Activated naive CD8-positive, alpha-beta T cell treated with anti-CD3 and anti-CD28 coated beads, Interleukin-2, amount 50 U/mL, for 16 hours (primary cell): ENCODE measurements around the gene PEX19.

Experiments
- DNase-seq: peaks from one replicate; pipeline ENCODE4 v3.0.0-alpha.2; 2020; ENCODE audit warnings: low read depth, low spot score

Gene PEX19

DNA sequence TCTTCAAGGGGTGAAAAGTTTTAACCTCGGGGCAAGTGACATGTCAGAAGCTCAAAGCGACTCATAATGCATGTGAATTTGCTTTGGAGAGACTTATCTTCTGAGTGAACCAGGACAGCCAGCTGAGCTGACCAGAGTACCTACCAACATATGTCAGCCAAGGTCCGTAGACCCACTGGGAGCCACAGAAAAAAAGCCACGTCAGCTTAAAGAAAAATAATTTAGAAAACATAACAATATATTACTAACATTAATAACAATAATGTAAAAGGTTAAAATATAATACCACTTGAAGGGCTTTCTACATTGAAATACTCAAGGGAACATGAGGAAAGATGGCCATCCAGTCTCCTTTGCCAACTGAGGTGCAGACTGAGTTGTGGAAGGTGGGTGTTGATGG is 6.9 kb downstream of the PEX19 start:
- DNase-seq = no peak

DNA sequence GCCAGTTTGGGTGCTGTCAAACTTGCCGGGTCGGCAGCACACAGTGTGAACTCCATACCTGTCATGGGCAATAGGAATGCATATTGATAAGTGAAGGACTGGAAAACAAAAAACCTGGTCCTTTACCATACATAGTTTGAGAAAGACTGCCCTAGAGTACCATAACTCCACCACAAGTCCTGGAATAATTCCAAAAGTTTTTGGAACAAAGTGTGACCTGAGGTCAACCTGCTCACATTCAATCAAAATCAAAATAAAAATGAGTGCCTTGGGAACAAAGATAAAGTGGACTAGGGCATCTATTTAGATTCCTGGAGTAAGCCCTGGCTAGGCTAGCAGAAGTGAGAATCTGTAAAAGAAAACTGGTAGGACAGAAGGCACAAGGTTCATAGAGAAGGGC is 7.6 kb downstream of the PEX19 start:
- no peak for DNase-seq

DNA sequence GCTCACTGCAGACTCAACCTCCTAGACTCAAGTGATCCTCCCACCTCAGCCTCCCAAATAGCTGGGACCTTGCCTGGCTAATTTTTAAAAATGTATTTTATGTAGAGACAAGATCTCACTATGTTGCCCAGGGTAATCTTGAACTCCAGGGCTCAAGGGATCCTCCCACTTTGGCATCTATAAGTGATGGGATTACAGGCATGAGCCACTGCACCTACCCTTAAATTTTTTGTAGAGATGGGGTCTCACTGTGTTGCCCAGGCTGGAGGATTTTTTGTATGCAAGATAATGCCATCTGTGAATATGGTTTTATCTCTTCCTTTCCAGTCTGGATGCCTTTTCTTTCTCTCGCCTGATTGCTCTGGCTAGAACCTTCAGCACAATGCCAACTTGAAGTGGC is 13.9 kb downstream of the PEX19 start:
- DNase-seq = no peak

DNA sequence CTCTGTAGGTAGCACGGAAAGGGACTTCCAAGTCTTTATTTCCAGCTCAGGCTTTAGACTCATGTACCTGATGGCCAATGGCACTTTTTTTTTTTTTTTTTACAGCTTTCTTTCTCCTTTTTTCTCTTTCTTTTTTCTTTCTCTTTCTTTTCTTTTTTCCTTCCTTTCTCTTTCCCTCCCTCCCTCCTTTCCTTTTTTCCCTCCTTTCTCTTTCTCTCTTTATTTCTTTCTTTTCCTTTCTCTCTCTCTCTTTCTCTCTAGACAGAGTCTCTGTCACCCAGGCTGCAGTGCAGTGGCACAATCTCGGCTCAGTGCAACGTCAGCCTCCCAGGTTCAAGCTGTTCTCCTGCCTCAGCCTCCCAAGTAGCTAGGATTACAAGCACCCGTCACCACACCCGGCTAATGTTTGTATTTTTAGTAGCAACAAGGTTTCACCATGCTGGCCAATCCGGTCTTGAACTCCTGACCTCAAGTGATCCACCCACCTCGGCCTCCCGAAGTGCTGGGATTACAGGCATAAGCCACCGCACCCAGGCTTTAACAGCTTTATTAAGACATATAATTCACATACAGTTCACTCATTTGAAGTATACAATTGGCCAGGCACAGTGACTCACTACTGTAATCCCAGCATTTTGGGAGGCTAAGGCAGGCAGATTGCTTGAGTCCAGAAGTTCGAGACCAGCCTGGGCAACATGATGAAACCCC is 17.5 kb downstream of the PEX19 start:
- no peak for DNase-seq

DNA sequence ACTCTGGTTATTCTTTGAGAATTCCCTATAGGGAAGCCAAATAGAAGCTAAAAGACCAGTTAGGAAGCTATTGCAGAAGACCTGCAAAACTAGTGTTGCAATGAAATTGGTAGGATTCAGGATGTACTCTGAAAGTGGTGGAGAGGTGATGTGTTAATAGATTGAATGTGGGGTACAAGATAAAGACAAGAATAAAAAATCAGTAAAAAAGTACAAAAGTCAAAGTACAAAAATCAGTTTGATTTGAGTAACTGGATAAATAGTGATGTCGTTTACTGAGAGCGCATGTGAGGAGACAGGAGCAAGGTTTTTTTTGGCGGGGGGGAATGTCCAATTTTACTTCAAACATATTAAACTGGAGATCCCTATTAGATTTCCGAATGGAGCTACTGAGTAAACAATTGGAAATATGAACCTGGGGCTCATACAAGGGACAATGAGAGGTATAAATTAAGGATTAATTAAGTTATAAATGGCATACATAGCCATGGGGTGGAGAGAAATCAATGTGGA is 20.1 kb downstream of the PEX19 start:
- no peak for DNase-seq

DNA sequence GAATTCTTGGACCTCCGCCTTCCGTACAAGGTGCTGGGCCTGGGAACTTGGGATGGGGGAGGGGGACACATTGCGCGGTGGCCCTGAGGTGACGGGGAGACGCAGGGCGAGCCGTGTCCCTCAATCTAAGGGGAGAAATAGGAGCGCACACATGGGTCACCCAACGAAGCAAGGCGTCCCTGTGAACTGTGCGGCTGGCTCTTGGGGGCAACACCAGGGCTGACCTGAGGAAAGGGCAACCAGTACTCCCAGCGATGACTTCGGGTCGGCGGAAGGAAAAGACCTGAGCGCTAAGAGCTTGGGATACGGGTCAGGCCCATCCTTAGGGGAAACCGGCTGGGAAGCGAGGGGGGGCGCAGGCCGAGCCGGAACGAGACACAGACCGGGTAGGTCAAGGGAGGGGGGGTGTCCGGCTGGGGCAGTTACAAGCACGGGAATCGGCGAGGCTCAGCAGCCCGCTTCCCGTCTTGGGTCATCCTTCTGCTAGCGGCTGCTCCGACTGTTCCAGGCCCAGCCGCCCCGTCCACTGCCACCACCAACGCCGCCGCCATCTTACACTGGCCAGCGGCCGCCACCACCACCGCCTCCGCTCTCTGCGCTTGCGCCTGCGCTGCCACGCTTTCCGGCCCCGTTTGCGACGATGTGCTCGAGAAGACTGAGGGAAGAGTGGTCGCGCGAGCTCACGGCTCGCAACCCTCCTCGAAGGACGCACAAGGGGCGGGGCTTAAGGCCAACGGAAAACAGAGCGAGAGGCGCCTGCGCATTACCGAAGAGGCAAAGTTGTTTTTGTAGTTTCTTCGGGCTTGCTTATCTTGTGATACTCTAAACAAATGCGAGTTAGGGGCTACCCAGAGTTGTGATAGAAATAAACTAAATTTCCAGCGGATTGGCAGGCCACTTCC is 22.8 kb downstream of the PEX19 start, which contains the start of gene DCAF8:
DCAF8 (minus strand) TSS at position 657 of the 902 bp plus-strand sequence. CDS start 18,541 bp downstream, outside the sequence.
- DNase-seq = peak; percentile 95

DNA sequence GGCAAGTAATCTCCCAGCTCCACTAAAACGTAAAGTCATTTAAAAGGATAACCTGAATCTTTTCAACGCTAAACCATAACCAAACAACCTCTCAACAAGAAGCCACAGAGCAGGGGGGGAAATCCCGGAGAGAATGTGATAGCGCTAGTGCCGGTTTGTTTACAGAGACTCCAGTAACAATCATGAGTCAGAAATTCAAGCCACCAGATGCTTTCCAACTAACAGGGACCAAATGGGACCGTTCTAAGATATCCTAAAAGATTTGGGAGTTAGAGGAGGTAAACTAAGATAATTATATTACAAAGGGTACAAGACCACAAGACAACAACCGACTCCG is 23.4 kb downstream of the PEX19 start:
- DNase-seq = peak; percentile 45

DNA sequence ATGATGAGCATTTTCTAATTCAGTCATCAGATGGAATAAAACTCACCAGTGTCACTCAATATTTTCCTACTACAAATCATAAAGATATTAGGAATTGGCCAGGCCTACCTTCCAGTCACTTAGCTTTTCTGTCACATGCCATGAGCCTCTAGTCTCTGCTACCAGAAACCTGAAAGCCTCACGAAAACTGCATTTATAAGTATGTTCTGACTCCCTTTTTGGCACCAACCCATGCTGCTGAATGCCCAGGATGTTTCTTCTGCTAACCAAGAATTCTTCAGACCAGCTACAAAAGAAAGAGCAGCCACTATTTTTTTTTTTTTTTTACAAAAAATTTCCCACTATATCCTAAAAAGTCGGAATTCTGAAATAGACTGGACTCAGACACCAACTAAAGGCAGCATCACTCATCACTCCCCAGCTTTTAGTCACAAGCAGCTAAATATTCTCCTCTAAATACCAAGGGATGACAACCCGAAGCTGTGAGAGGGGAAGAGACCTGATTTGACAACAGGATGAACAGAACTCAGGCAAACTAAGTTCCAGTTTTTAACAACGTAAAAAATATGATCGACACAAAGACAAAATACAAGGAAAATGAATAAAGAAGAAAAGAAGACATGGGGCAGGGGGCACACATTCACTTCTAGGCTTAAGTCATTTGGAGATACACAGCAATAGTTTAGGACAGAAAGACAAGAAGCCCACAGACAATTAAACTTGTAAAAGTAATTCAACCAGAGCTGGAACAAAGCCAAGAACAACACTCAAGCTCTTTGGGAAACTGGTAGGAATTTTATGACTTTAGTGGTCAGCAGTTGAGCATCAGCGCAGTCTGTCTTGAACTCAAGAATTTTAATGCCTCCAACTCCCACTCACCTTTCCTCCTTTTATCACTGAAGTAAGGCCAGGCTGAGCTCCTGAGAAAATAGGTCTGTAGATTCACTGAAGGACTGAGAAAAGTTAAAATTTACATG is 24.2 kb downstream of the PEX19 start:
- DNase-seq = no peak

DNA sequence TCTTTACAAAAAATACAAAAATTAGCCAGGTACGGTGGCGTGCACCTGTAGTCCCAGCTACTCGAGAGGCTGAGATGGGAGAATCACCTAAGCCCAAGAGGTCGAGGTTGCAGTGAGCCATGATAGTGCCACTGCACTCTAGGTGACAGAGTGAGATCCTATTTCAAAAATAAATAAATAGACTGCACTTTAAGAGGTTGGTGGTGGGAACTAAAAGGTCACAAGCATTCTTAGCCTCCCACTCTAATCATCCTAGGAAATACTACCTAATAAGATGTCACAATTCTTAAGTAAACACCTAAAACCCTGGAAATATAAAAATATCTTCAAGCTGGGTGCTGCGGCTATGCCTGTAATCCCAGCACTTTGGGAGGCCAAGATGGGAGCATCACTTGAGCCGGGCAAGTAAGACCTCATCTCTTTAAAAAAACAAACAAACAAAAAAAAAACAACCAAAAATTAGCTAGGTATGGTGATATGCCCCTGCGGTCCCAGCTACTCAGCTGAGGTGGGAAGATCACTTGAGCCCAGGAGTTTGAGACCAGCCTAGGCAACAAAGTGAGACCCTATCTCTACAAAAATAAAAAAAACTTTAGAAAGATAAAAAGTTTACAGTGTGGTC is 26.6 kb downstream of the PEX19 start:
- DNase-seq = no peak

DNA sequence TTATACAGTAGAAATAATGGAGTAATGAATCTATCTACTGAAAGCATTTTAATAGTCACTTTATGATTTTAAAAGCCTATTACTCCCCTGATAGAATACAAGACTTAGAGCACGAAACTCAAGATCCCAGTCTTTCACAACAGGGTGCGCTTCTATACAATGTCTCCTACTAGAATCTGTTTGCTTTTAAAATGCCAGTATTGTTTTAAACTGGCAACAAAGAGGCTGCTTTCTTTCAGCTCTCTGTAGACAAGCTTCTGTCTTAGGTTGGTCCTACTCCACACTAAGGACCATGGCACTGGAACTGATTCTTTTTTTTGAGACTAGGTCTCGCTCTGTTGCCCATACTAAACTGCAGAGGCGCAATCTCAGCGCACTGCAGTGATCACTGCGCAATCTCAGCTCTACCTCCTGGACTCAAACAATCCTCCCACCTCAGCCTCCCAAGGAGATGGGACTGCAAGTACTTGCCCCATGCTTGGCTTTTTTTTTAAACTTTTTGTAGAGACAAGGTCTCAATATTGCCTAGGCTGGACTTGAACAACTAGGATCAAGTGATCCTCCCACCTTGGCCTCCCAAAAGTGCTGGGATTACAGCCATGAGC is 27.4 kb downstream of the PEX19 start:
- DNase-seq = no peak

DNA sequence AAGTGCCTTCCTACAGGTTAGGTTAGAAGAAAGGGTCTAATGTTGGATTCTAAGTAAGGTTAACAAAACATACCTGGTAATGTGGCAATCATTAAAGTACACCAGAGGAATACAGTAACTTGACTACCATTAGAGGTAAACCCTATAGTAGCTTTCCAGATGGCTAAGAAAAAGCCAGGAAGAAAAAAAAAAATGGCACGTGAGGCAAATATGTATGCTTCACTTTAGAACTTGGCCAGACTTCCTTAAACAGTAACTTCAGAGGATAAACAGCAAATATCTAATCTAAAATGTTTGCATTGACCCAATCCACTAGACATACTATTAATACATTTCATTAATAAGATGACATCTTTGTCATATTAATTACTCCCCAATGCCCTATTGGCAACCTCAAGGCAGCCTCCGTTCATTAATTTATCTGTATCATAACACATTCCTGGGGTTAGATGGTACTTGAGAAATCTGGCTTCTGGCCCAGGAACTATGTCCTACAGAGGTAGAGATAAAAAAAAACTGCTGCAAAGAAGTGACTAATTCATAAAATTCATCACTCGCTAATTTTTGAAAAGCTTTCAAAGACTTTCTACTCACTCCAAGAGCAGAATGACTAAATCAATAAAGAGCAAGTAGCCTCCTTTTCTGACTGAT is 28.4 kb downstream of the PEX19 start:
- no peak for DNase-seq

DNA sequence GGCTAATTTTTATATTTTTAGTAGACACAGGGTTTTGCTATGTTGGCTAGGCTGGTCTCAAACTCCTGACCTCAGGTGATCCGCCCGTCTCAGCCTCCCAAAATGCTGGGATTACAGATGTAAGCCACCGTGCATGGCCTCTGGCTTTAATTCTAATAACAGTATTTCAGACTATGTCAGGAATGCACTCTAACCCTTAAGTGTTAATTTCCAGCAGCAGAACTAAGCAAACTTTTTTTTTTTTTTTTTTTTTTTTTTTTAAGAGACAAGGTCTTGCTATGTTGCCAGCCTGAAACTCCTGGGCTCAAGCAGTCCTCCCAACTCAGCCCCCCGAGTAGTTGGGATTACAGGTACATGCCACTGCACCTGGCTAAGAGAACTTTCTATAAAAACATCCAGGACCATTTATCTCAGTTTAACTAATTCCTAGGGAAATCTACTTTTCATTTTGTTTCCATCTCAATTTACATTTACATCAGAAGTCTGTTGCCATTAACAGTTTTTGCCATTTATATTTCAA is 29.1 kb downstream of the PEX19 start:
- DNase-seq = no peak

DNA sequence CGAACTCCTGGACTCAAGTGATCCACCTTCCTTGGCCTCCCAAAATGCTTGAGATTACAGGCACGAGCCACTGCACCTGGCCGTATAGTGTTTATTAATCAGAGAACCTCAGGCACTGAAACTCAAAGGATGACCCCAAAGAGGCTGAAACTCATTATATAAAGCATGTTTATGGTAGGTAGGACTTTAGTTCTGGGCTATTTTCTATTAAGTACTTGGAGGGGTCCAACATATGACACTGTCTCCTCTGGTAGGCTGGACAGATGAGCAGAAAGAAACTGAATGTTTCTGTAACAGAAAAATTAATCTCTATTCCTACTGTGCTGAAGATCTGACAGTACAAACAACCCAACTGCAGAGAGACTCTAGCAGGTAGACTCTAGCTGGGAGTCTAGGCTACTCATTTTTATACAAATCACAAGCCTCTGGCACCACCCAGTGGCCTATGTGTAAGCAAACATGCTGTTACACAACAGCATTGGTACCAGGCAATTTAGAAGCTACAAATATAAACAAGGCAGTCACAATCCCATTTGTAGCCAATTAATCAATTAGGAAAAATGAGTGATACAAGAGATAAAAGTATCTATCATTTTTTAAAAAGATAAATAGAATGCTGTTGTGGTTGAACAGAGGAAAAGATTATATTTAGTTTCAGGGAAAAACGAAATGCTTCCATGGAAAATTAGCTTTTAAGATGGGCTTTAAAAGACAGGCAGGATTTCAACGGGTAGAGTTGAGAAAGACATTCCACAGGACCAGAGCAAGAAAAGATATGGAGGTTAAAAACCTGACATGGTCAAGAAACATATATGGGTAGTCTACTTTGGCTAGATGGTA is 33.0 kb downstream of the PEX19 start:
- peak; percentile 10 for DNase-seq

DNA sequence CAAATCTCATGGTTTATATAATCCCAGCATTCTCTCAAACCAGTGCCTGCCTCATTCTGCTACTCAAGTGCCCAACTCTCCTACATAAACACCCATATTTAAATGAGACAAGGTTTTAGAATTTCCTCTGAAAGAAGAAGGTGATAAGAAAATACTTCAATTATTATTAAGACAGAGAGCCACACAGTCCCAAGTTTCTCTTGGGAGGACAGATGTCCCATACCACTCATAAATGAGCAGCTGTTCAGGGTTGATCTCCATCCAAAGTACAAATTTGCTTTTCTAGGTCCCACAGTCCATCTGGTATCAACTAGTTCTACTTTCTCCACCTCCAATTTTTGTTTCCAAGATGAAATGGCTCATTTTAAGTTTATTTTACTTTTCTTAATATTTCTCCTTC is 33.9 kb downstream of the PEX19 start:
- no peak for DNase-seq

DNA sequence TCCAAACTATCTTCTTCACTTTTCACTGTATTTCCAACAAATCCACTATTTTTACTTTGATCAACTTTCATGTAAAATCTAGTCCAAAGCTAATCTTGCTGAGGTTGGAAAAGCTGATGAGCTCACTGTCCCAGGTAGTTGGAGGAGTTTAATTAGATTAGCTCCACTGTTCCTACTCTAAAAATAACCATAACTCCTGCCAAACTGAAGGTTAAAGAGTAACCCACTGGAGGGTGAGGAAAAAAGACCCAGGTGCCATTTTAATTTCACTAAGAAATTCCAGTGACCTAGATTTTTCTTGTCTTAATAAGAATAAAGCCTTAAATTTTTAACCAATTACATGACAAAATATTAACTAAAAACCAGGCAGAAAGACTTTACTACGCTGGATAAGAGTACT is 37.9 kb downstream of the PEX19 start:
- no peak for DNase-seq

DNA sequence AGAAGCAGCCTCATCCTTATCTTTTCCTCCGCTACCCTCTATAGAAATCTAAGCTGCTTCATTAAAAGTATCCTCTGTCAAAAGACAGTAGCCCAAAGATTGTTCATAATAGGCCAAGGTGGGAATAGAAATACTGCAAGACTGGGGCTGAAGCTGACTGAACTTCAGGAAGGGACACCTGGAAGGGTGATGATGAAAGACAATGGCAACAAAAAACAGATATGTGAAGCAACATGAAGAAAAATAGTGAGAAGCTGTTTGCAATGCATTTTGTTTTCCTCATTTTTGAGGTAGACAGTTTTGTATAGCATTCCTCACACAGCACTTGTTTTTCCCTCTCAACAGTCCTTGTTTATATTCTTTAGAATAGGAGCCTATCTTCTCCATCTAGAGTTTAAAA is 39.5 kb downstream of the PEX19 start:
- DNase-seq = no peak

DNA sequence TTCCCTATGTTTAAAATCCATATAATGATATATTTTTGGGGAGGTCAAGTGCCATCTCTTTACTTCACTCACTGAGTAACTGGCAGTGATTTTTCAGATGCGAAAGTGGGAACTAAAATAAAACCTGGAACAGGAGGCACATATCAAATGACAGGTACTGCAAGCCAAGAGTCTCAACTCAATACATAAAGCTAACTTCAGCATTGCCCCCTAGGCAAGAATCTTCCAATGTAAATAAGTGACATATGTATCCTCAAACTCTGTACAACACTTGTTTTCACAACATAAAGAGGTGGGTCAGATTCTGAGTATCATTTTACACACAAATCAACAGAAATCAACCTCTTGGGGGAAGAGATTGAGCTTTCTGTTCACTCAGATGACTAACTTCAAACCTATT is 40.7 kb downstream of the PEX19 start:
- no peak for DNase-seq

DNA sequence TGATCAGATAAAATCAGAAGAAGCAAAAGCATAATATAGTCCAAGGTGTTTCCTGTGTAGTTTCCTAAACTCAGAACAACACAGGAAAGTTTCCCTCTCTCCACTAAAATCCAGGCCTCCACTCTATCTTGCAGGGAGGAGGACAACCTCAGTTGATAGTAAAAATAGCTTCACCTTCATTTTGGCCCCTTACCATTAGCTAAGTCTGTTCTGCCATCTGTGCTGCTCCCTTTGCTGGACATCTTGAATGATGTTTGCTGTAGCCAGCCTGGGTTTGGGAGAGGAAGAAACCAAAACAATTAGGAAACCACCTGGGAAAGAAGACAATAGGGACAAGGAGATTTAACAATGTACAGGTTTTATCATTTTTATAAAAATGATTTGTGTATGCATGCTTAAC is 41.2 kb downstream of the PEX19 start:
- no peak for DNase-seq
